ENCODE measurements around the gene PTX3. TPM values are rescaled to one million over a fixed set of nuclear protein-coding genes. Genes with fewer than 3 reads are reported as not detected.

Gene PTX3
- total RNA-seq, 1 experiment from 2014 or later: 27.3 TPM

GRCh38 chr3:157464321-157464720 is 27.7 kb downstream of the PTX3 start:
- Histone ChIP-seq H3K36me3 (ENCODE audit: low read depth, low read length) (no peaks in the 10 kb centered on the region), H2AFZ (ENCODE audit: low read length) (no peak overlapping the region), H3K27ac (ENCODE audit: low read length) (no peak overlapping the region), H3F3A (ENCODE audit: low read length, unreplicated experiment) (no peaks in the 10 kb centered on the region), H3K79me2 (ENCODE audit: low read length) (no peaks in the 10 kb centered on the region), H3K4me1 (ENCODE audit: insufficient read depth, low read length) (peaks cover 56% of the 10 kb centered on the region), H3K9me2 (replicated peaks; ENCODE audit: low read length) (no peaks in the 10 kb centered on the region), H3K9me3 (ENCODE audit: low read length) (no peaks in the 10 kb centered on the region), H3K4me2 (ENCODE audit: low read length) (peak overlapping the region; percentile 10; the same call in 1 of the 2 replicates), H4K20me1 (ENCODE audit: low read length) (no peaks in the 10 kb centered on the region), H3K4me3 (ENCODE audit: low read length) (no peak overlapping the region), H3K27me3 (ENCODE audit: low read length) (no peaks in the 10 kb centered on the region), H3K9ac (ENCODE audit: low read length) (no peak overlapping the region)
- DNase-seq (no peak), ATAC-seq (0 out of 2 replicates have a peak, but pooled peaks have one; percentile 7)
- intact Hi-C loops (cut with micrococcal nuclease): no loop called here
- TF ChIP-seq CTCF (conservative IDR thresholded peaks at IDR 0.05; ENCODE audit: low read depth, low read length): no peak
- TF ChIP-seq EZH2phosphoT487 (IDR thresholded peaks at IDR 0.05; ENCODE audit: borderline replicate concordance, low read length): no peak
- TF ChIP-seq EZH2 (IDR thresholded peaks at IDR 0.05; ENCODE audit: low read length, unreplicated experiment): no peak
- POLR2A ChIA-PET (ENCODE audit: unreplicated experiment): no interaction called here
- CTCF ChIA-PET: interaction anchor here (0.5 to 0.7 kb wide), 2 partner anchors 18 to 67 kb away, joined by 3 to 5 read pairs; no protein-coding TSS in a partner anchor
- no TSS peak for BruUV-seq (replicated peaks)

GRCh38 chr3:157465741-157466140 is 29.1 kb downstream of the PTX3 start:
- intact Hi-C loops (cut with micrococcal nuclease): no loop called here
- no peak overlapping the region for H3K27ac ChIP-seq (ENCODE audit: low read length)
- H3K79me2 ChIP-seq (ENCODE audit: low read length): no peaks in the 10 kb centered on the region

More at GRCh38 chr3:157465741-157466140, 29.1 kb downstream of the PTX3 start:
- Histone ChIP-seq H2AFZ (ENCODE audit: low read length) (no peak overlapping the region), H3K9me2 (replicated peaks; ENCODE audit: low read length) (no peaks in the 10 kb centered on the region), H3K9ac (ENCODE audit: low read length) (no peak overlapping the region), H3K4me2 (ENCODE audit: low read length) (no peak overlapping the region), H3K36me3 (ENCODE audit: low read depth, low read length) (no peaks in the 10 kb centered on the region), H3K9me3 (ENCODE audit: low read length) (no peaks in the 10 kb centered on the region), H4K20me1 (ENCODE audit: low read length) (no peaks in the 10 kb centered on the region), H3K4me3 (ENCODE audit: low read length) (no peak overlapping the region), H3K4me1 (ENCODE audit: insufficient read depth, low read length) (peaks cover 54% of the 10 kb centered on the region), H3K27me3 (ENCODE audit: low read length) (no peaks in the 10 kb centered on the region), H3F3A (ENCODE audit: low read length, unreplicated experiment) (no peaks in the 10 kb centered on the region)
- CTCF ChIA-PET: no interaction called here
- TF ChIP-seq EZH2phosphoT487 (IDR thresholded peaks at IDR 0.05; ENCODE audit: borderline replicate concordance, low read length): no peak
- TF ChIP-seq EZH2 (IDR thresholded peaks at IDR 0.05; ENCODE audit: low read length, unreplicated experiment): no peak
- TF ChIP-seq CTCF (conservative IDR thresholded peaks at IDR 0.05; ENCODE audit: low read depth, low read length): no peak
- DNase-seq (no peak), ATAC-seq (no peak)
- POLR2A ChIA-PET (ENCODE audit: unreplicated experiment): no interaction called here
- BruUV-seq (replicated peaks): no TSS peak
